Myocyte (in vitro differentiated cells): Measurements from ENCODE around the gene SLC25A26. TPM values are rescaled to one million over a fixed set of nuclear protein-coding genes. Genes with fewer than 3 reads are reported as not detected.

Experiments used
- DNase-seq: peaks from one replicate; pipeline ENCODE4 v3.0.0-alpha.2; 2012; ENCODE audit warnings: low read depth
- polyA plus RNA-seq: library from polyadenylated mRNA; unstranded; fragments of >200 nt; gene quantifications from one replicate; pipeline ENCODE4 v1.2.1, GENCODE V29; 2012; ENCODE audit warnings: missing spikeins
- total RNA-seq: library from RNA; depleted of rRNA; stranded (reverse); fragments of >200 nt; gene quantifications from 2 replicates; pipeline ENCODE4 v1.2.3, GENCODE V29; 2014

Gene SLC25A26
- 18.9 and 23.1 TPM in 2 replicates for total RNA-seq
- 34.6 TPM for polyA plus RNA-seq

GRCh38 chr3:66220602-66221377 lies at the start of gene SLC25A26:
Gene SLC25A26 (plus strand): TSS chr3:66221001. CDS start chr3:66221095, 94 bp downstream.
- DNase-seq = peak; percentile 97

GRCh38 chr3:66172394-66172793 lies 48.4 kb upstream of the SLC25A26 start:
- DNase-seq = no peak

DNA sequence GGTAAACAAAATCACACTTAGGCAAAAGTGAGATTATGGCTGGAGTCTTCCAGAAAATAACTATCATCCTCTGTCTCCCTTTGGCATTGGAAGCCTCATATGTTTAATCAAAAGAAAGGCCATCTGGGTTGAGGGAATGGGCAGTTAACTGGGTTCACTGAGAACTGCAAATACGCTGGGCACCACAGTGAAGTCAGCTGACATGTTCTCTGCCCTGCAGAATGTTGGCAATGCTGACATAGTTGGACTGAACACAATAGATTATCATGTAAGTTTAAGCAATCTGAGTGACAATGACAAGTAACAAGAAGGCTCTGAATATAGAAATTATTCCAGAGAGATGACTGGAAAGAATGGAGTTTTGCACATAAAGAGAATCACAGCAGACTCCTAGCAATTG lies 43.8 kb upstream of the SLC25A26 start:
- no peak for DNase-seq

GRCh38 chr3:66178206-66178605 lies 42.6 kb upstream of the SLC25A26 start:
- no peak for DNase-seq

- no peak for DNase-seq
Measured at GRCh38 chr3:66179793-66180192, 41.0 kb upstream of the SLC25A26 start.

DNA sequence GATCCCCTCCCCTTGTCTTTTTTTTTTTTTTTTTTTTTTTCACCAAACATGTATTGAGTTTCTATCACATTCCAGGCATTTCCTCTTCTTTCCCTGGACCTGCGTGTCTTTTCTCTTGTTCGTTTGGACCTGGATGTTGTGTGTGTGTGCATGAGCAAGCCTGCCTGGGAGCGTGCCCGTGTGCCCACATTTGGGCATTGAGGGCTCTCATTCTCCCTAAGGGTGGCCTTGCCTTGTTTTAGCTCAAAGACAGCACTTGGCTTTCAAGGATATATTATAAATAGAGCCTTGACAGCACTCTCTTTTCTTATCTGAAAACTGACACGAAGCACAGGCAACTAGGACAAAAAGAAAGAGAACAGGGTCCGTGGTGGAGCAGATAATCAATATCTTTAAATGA lies 39.0 kb upstream of the SLC25A26 start:
- DNase-seq = no peak

GRCh38 chr3:66182246-66182645 lies 38.6 kb upstream of the SLC25A26 start:
- DNase-seq = no peak

DNA sequence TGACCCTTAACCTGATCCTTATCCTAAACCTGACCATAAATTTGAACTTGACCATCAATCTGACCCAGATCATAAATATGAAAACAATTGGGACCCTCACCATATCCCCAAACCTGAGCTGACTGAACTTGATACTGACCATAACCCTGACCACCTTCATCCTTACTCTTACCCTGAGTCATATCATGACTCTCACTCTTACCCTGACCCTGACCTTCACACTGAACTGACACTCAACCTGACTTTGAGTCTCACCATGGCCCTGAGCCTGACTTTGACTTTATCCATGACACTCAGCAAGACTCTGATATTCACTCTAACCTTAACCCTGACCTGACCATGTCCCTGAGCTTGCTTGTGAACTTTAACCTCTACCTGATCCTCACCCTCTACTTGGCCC lies 34.3 kb upstream of the SLC25A26 start:
- no peak for DNase-seq

DNA sequence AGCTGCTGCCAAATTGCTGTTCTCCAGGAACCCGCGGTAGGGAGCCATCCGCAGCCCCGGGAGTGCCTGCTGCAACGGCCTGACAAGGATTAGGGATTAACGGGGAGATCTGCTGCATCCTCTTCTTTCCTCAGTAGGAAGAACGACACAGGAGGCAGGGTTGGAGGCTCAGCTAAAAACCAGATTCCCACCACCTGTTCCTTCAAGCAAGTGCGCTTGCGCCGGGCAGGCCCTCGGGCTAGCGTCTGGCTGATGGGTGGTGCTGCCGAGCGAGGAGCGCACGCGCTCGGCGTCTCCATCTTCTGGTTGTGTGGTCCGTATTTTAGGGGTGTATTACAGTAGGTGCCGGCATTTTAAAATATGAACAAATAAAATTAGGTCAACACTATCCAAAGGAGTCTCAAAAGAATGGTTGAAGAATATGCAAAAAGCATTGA lies 25.4 kb upstream of the SLC25A26 start:
- peak; percentile 89 for DNase-seq

- peak; percentile 5 for DNase-seq
Measured at GRCh38 chr3:66196633-66197032, 24.2 kb upstream of the SLC25A26 start.

- no peak for DNase-seq
Measured at GRCh38 chr3:66198437-66199088, 22.2 kb upstream of the SLC25A26 start.

GRCh38 chr3:66199089-66199473 lies 21.7 kb upstream of the SLC25A26 start:
- DNase-seq = no peak

GRCh38 chr3:66200147-66200546 lies 20.7 kb upstream of the SLC25A26 start:
- no peak for DNase-seq

GRCh38 chr3:66200786-66201185 lies 20.0 kb upstream of the SLC25A26 start:
- no peak for DNase-seq

DNA sequence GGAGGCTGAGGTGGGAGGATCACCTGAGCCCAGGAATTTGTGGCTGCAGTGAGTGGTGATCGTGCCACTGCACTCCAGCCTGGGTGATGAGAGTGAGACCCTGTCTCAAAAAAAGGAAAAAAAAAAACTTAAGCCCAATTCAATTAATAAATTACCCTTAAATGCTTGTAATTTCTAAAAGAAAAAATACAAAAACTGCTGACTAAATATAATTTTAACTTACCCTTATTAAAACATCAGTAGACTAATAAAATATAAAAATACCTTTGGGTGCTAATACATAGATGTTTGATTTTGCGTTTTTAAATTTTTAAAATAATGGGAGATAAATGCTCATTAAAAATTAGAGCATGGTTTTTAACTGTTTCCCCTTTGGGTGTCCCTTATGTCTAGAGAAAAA lies 17.5 kb upstream of the SLC25A26 start:
- DNase-seq = no peak

GRCh38 chr3:66206806-66207205 lies 14.0 kb upstream of the SLC25A26 start:
- DNase-seq = no peak

DNA sequence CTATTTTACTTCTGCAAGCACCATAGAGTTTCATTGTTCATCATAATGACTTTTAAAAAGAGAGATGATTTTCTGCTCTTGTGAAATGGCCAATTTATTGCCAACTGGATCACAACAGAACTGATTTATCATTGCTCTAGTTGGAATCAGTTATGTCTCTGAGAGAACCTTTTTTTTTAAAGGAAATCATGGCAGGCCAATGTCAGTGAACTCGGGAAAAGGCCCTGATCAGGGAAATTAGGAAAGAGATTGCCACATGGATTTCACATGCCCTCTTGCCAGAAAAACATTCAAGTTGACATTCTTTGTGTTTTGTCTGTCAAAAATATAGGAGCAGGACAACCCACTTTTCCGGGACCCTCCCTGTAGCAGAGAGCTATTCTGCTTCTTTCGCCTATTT lies 12.6 kb upstream of the SLC25A26 start:
- no peak for DNase-seq

DNA sequence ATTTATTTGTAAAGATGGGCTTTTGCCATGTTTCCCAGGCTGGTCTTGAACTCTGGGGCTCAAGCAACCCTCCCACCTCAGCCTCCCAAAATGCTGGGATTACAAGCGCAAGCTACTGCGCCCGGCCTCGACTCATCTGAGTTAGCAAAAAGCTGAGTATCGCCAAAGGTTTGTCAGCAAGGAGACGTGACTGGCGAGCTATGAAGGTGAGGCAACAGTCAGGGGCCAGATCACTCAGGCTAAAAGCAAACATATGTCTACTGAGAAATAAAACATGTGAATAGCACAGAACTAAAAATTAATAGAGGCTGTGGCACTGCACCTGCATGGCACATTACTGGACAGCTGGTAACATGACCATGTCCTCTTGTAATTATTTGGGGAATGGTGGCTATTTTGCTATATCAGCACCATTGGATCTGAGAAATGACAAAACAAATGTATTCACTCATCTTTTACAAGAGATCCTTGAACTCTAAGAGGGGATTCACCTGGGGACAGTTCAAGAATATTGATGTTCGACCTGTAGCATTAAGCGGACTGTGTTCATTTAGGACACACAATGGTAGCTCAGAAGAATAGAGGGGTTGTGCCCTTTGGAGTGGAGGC lies 10.0 kb upstream of the SLC25A26 start:
- no peak for DNase-seq

- DNase-seq = peak; percentile 3
Measured at GRCh38 chr3:66211779-66212178, 9.0 kb upstream of the SLC25A26 start.

GRCh38 chr3:66215106-66215505 lies 5.7 kb upstream of the SLC25A26 start:
- DNase-seq = peak; percentile 18

- DNase-seq = no peak
Measured at GRCh38 chr3:66220066-66220465, 735 bp upstream of the SLC25A26 start.

DNA sequence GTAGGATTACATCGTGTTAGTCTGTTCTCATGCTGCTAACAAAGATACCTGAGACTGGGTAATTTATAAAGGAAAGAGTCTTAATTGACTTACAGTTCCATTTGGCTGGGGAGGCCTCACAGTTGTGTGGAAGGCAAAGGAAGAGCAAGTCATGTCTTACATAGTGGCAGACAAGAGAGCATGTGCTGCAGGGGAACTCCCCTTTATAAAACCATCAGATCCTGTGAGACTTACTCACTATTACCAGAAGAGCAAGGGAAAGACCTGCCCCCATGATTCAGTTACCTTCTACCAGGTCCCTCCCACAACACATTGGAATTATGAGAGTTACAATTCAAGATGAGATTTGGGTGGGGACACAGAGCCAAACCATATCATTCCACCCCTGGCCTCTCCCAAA lies 3.4 kb downstream of the SLC25A26 start:
- no peak for DNase-seq
